HG02938 (cell line): ENCODE data around the gene TEX53.

Experiments
- ATAC-seq: cut with Tn5 transposase; IDR thresholded peaks from one replicate; pipeline ENCODE4 v1.9.1; 2021; ENCODE audit warnings: mild to moderate bottlenecking, moderate library complexity; ENCODE audit not compliant: unreplicated experiment

The TEX53 gene

GRCh38 chr9:114680259-114681001, 22.8 kb upstream of the TEX53 start:
- no peak for ATAC-seq

- ATAC-seq: no peak
Measured at GRCh38 chr9:114678795-114679194, 21.2 kb upstream of the TEX53 start.

- ATAC-seq: no peak
Measured at GRCh38 chr9:114678130-114678529, 20.5 kb upstream of the TEX53 start.

- ATAC-seq: no peak
Measured at GRCh38 chr9:114677418-114677817, 19.8 kb upstream of the TEX53 start.

- ATAC-seq: no peak
Measured at GRCh38 chr9:114676901-114677300, 19.3 kb upstream of the TEX53 start.

- no peak for ATAC-seq
Measured at GRCh38 chr9:114674798-114675540, 17.4 kb upstream of the TEX53 start.

- no peak for ATAC-seq
Measured at GRCh38 chr9:114674076-114674797, 16.6 kb upstream of the TEX53 start.

- ATAC-seq: no peak
Measured at GRCh38 chr9:114671605-114672004, 14.0 kb upstream of the TEX53 start.

- ATAC-seq: no peak
Measured at GRCh38 chr9:114669961-114670360, 12.4 kb upstream of the TEX53 start.

GRCh38 chr9:114668146-114668545, 10.5 kb upstream of the TEX53 start:
- ATAC-seq: no peak

- no peak for ATAC-seq
Measured at GRCh38 chr9:114666851-114667250, 9.2 kb upstream of the TEX53 start.

GRCh38 chr9:114666401-114666800, 8.8 kb upstream of the TEX53 start:
- no peak for ATAC-seq

GRCh38 chr9:114664181-114664580, 6.6 kb upstream of the TEX53 start:
- no peak for ATAC-seq

- ATAC-seq: peak; percentile 89
Measured at GRCh38 chr9:114662081-114662989, 4.7 kb upstream of the TEX53 start.

GRCh38 chr9:114656301-114656700, 1.3 kb downstream of the TEX53 start:
- no peak for ATAC-seq

- ATAC-seq: no peak
Measured at GRCh38 chr9:114655689-114656088, 1.9 kb downstream of the TEX53 start.

- peak; percentile 67 for ATAC-seq
Measured at GRCh38 chr9:114653556-114654159, 3.9 kb downstream of the TEX53 start.

- no peak for ATAC-seq
Measured at GRCh38 chr9:114652776-114653555, 4.6 kb downstream of the TEX53 start.

GRCh38 chr9:114643896-114644295, 13.7 kb downstream of the TEX53 start:
- no peak for ATAC-seq
